ENCODE results near the gene ATXN10.

Gene ATXN10

GRCh38 chr22:45866126-45866645 is 194.6 kb downstream of the ATXN10 start:
- no peak for DNase-seq

- no peak for DNase-seq
Observed at GRCh38 chr22:45866646-45867117, 195.0 kb downstream of the ATXN10 start.

GRCh38 chr22:45867118-45867905 is 195.7 kb downstream of the ATXN10 start:
- no peak for DNase-seq

GRCh38 chr22:45867906-45868555 is 196.4 kb downstream of the ATXN10 start:
- no peak for DNase-seq

GRCh38 chr22:45868571-45869339 is 197.1 kb downstream of the ATXN10 start:
- no peak for DNase-seq

- no peak for DNase-seq
Observed at GRCh38 chr22:45869340-45869847, 197.8 kb downstream of the ATXN10 start.

- no peak for DNase-seq
Observed at GRCh38 chr22:45870011-45870410, 198.4 kb downstream of the ATXN10 start.

GRCh38 chr22:45871721-45872120 is 200.1 kb downstream of the ATXN10 start:
- no peak for DNase-seq

GRCh38 chr22:45872659-45873263 is 201.1 kb downstream of the ATXN10 start:
- DNase-seq, result no peak

- no peak for DNase-seq
Observed at GRCh38 chr22:45876136-45877035, 204.8 kb downstream of the ATXN10 start.

- DNase-seq, result no peak
Observed at GRCh38 chr22:45877036-45877380, 205.4 kb downstream of the ATXN10 start.

GRCh38 chr22:45877651-45878050 is 206.0 kb downstream of the ATXN10 start:
- no peak for DNase-seq

- DNase-seq, result no peak
Observed at GRCh38 chr22:45878051-45878781, 206.6 kb downstream of the ATXN10 start.

- DNase-seq, result no peak
Observed at GRCh38 chr22:45878901-45879551, 207.4 kb downstream of the ATXN10 start.

- no peak for DNase-seq
Observed at GRCh38 chr22:45879552-45879949, 207.9 kb downstream of the ATXN10 start.

- no peak for DNase-seq
Observed at GRCh38 chr22:45880091-45880715, 208.6 kb downstream of the ATXN10 start.

- DNase-seq, result no peak
Observed at GRCh38 chr22:45880716-45881523, 209.3 kb downstream of the ATXN10 start.

- no peak for DNase-seq
Observed at GRCh38 chr22:45881524-45881875, 209.9 kb downstream of the ATXN10 start.

All from CD4-positive, alpha-beta T cell treated with Interferon alpha-2 for 1 hour (primary cell).